Daoy (cell line): Measurements from ENCODE around the gene ADCY5. TPM values are rescaled to one million over a fixed set of nuclear protein-coding genes. Genes with fewer than 3 reads are reported as not detected.
"Not testable (repeated sequence)": the region's sequence is repeated elsewhere in the genome, so short reads cannot be mapped to it uniquely, and the experiment has no call there.

Experiments used
- DNase-seq: peaks from one replicate; pipeline ENCODE4 v3.0.0-alpha.2; 2015; ENCODE audit warnings: low read depth
- total RNA-seq: library from RNA; depleted of rRNA; stranded (reverse); fragments of >200 nt; shearing (Covaris generic); gene quantifications from 2 replicates; pipeline ENCODE4 v1.2.3, GENCODE V29; 2014; rRNA removed

ADCY5 gene
- total RNA-seq, 1 experiment from 2014 or later = 0.06 TPM

- no peak for DNase-seq
Observed at GRCh38 chr3:123261666-123262065, 187.2 kb downstream of the ADCY5 start.

- DNase-seq = peak; percentile 25
Observed at GRCh38 chr3:123258811-123259420, 190.0 kb downstream of the ADCY5 start.

- DNase-seq = no peak
Observed at GRCh38 chr3:123258359-123258758, 190.5 kb downstream of the ADCY5 start.

GRCh38 chr3:123256256-123256655, 192.6 kb downstream of the ADCY5 start:
- no peak for DNase-seq

DNA sequence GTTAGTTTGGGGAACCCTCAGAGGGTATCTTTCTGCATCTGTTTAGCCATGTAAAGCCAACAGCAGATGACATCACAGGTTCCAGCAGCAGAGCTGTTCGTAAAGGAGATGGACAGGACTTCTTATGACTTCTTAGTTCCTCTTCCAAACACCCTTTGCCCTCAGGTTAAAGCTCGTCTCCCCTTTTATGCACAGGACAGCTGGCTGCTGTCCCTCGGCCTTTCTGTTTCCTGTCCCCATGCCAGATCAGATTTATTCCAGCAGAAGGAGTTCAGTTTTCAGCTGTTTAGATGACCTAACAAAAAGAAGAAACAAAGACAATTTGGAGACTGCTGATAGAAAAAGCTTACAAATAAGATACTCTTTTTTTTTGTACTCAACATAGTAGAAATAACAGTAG, 202.0 kb downstream of the ADCY5 start:
- no peak for DNase-seq

- DNase-seq = peak; percentile 5
Observed at GRCh38 chr3:123244128-123244527, 204.8 kb downstream of the ADCY5 start.

DNA sequence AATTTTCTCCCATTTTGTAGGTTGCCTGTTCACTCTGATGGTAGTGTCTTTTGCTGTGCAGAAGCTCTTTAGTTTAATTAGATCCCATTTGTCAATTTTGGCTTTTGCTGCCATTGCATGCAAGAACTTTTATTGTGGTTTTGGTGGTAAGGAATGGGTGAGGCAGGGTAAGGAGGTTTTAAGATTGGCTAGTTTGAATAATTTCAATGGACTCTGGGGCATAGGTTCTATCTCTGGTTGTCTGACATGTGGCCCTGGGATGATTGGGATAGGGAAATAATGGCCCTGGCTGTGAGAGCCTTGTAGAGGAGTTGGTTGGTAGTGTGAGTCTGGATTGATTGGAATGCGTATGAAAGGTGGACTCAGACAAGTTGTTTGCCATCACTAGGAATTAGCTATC, 209.1 kb downstream of the ADCY5 start:
- no peak for DNase-seq

DNA sequence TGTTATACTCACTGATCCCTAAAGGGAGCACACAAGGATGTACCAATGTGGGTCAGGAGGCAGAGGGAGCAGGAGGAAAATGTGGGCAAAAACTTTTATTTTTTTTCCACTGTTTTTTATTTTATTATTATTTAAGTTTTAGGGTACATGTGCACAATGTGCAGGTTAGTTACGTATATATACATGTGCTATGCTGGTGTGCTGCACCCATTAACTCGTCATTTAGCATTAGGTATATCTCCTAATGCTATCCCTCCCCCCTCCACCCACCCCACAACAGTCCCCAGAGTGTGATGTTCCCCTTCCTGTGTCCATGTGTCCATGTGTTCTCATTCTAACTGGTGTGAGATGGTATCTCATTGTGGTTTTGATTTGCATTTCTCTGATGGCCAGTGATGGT, 209.7 kb downstream of the ADCY5 start:
- not testable (repeated sequence) for DNase-seq

DNA sequence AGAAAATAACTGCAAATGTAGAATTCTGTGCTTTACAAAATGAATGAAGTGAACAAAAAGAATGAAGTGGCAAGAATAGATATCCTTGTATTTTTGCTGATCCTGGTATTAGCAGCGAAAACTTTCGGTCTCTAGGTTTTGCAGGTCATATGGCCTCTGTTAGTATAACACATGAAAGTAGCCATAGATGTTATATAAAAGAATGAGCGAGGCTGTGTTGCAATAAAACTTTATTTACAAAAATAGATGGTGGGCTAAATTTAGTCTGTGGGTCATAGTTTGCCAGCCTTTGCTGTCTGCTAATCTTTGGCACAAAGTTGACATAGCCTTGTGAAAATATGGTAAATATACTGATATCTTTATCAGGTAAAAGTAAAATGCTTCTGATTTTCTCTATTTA, 212.0 kb downstream of the ADCY5 start:
- no peak for DNase-seq

Other genes starting within 250 kb of the ADCY5 start
- gene SEC22A, start 247.1 kb downstream of the ADCY5 start, total RNA-seq = 44.9 and 45.1 TPM in 2 replicates
- gene HACD2, start 136.0 kb upstream of the ADCY5 start, total RNA-seq = 23.1 and 26.7 TPM in 2 replicates